Measurements from ENCODE around the gene EPHB2.

EPHB2 gene

DNA sequence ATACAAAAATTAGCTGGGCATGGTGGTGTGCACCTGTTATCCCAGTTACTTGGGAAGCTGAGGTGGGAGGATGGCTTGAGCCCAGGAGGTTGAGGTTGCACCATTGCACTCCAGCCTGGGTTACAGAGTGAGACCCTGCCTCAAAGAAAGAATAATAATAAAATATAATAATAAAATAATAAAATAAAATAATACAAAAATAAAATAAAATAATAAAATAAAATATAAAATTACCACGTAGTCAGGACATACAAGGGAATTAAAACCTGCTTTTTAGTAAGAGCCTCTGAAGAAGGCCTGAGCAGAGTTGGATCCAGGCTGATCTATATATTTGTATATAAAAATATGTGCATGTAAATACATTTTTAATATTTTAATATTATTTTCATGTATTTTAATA, 41.7 kb downstream of the EPHB2 start:
- DNase-seq, result no peak

DNA sequence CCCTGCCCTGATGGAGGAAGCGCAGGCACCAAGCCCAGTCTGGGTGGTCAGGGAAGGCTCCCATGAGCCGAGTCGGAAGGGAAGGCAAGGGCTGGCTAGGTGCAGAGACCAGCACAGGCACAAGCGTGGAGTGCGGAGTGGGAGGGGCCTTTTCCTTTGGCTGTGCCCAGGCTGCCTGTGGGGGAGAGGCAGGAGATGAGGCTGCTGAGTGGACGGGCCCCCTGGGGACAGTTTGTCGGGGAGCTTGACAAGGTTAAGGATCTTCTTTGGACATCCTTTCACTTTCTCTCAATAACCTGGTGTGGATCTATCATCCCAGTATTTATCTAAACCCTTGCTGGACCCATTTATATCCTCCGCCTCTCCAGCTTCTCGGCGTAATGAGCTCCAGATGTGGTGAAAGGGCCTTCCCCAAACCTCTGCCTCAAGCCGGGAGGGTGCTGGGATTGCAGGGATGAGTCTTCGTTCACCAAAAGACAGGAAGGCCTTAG, 42.9 kb downstream of the EPHB2 start:
- no peak for DNase-seq

DNA sequence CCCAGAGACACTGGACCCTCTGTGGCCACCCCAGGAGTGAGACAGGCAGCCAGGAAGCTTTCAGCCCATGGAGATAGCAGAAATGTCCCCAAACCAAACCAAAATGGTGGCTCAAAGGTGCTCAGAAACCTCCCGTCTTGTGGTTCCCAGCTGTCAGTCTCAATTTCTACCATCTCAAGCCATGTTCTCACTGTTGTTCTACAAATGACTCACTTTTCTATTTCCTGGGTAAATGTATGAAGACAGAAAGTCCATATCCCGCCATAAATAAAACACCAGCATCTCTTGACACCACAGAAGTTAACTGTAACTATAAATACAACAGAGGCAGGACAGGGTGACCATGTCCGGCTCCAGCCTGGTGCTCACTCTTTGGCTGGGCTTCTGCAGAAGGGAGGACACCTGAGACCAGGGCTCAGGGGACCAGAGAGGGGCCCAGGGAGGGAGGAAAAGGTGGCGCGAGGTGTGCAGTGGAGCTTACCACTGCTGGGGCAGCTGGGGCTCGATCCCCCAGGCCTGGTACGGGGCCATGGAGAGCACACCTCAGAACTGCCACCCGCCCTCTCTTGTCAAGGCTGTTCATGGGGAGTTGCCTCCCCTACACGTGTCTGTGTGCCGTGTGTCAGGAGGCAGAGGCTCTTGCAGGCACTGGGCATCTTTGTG, 43.6 kb downstream of the EPHB2 start:
- no peak for DNase-seq

DNA sequence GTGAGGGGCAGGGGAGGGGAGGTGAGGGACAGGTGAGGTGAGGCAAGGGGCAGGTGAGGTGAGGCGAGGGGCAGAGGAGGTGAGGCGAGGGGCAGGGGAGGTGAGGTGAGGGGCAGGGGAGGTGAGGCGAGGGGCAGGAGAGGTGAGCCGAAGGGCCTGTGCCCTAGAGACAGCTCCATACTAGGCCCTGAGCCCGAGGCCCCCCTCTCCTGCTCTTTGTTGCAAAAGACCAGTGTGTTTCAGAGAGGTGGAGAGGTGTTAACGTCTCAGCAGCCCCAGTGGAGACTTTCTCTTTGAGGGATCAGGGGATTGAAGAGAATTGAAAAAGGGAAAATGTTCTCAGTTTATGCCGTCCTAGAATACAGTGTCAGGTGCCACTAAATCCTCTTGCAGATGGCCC, 44.2 kb downstream of the EPHB2 start:
- DNase-seq, result no peak

DNA sequence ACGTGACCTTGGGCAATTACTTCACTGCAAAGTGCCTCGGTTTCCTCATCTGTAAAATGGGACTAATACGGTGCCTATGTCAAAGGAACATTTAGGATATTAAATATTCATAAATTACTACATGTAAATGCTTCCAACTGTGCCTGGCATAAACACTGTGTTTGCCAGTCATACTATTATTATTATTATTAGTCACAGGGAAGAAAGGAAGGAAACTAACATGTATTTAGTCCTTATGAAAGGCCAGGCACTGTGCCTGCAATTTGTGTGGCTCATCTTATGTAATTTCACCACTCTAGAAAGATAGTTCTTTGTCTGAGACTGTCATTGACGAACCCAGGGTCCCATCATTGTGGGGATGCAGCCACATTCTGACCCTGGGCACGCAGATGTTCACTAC, 45.0 kb downstream of the EPHB2 start:
- DNase-seq, result no peak

DNA sequence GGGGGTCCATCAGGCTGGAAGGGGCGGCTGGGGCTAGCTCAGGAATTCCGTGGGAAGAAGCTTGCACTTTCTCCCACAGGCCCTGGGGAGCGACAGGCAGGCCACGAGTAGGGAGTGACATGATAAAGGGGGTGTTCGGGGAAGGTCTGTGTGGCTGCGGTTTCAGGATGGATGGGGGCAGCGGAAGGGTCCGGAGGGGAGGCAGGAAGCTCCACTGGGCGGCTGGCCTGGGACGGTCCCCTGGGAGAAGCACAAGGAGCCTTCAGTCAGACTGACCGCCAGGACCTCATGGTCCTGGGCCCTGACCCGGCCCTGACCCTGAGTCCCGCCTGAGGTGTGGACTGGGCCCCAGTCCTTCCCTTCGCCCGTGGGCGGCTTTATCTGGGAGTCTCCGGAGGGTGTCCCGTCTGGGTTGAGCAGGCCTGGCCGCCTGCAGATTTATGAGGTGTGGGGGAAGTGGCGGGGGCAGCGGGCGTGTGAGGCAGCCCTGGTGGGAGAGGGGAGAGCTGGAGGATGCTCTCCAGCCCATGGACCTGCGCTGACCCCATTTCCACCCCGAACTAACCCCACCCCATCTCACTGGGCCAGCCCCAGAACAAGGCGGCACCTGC, 45.6 kb downstream of the EPHB2 start:
- DNase-seq, result no peak

DNA sequence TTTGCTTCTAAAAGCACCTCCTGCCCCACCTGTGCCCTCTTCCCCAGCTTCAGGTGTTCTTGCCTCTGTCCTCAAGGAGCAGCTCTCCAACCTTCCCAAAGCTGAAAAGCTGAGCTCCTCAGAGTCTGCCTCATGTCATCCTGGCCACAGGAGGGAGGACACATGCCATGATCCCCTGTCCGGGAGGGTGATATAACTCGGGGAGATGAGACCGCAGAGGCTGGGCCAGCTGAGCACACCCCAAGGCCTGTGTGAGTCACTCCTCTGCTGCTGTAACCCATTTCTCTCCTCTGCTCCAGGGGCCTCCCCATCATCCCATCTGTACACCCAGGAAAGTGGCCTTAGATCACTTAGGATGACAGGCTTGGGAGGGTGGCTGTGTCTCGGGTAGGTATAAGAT, 49.8 kb downstream of the EPHB2 start:
- DNase-seq, result no peak

DNA sequence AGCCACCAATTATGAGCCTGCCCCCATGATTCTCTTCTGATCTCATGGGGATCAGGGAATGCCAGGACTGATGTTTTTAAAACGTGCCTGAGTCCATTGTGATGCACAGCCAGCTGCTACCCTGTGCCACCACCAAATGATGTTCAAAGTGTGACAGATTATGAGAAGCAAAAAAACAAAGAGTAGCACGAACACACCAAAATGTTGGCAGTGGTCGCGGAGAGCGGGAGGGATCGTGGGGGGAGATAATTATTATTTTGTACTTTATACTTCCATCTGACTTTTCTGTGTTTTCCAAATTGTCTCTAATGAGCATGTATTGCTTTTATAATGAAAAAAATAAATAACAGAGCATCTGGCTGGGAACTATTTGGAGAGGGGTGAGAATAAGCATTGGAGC, 50.5 kb downstream of the EPHB2 start:
- DNase-seq, result no peak

DNA sequence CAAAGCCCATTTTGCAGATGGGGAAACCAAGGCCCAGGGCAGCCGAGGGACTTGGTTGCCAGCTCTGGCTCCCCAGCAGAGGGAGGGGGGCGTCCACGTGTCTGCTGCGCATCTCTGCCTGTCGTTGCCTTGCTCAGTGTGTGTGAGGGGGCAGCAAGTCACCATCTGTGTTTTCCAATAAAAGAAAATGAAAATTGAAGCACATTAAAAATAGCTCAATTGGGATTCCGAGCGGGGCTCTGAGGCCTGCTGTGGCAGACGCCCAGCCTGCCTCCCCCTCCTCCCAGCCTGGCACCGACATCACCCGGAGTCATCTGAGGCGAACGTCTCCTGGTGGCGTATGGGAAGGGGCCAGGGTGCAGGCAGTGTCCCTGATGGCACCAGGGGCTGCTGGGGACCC, 51.2 kb downstream of the EPHB2 start:
- DNase-seq, result no peak

DNA sequence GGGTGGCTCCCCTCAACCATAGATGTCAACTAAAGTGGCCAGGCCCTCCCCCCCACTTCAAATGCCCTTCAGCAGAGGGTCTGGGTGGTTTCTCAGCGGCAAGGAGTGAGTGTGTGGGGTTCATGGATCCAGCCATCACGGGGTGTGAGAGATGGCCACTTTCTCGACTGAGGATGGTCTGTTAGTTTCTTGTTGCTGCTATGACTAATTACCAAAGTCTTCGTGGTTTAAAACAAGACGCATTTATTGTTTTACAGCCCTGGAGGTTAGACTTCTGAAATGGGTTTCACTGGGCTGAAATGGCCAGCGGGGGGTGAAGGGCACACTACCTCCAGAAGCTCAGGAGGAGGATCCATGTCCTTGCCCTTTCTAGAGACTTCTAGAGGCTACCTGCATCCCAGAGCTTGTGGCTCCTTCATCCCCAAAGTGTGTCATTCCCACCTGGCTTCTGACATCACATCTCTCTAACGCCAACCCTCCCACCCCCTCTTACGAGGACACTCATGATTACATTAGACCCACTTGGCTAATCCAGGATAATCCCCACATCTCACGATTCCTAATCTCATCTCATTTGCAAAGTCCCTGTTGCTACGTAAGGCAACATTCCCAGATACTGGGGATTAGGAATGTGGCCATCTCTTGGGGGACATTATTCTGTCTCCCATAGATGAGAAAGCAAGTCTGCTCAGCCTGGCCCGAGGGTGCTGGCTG, 53.0 kb downstream of the EPHB2 start:
- no peak for DNase-seq

DNA sequence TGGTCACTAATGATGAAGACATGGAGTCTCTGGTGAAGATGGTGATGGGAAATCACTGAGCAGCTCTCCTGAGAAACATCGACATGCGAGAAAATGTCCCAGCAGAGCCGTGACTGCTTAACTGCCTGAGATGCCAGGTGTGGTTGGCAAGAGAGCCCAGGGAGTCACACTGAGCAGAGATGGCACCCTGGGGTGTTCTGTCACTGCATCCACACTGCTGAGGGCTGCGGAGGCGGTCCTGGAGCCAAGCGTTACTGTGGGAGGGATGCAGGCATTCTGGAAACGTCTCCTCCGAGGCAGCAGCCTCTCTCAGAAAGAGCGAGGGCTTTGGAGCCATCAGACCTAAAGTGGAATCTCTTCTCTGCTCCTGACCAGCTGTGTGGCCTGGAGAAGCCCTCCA, 57.2 kb downstream of the EPHB2 start:
- no peak for DNase-seq

DNA sequence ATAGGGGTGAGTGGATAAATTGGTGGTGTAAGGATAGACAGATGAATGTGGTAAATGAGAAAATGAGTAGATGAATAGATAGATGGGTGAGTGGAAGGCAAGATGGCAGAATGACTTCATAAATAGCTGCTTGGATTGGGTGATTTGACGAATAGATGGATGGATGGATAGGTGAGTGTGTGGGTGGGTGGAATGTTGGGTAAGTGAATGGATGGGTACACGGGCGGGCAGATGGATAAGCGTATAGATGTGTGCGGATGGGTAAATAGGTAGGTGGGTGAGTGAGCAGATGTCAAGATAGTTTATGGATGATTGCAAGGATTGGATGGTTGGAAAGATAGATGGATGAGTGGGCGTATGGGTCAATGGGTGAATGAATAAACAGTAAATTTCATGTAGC, 59.3 kb downstream of the EPHB2 start:
- no peak for DNase-seq

DNA sequence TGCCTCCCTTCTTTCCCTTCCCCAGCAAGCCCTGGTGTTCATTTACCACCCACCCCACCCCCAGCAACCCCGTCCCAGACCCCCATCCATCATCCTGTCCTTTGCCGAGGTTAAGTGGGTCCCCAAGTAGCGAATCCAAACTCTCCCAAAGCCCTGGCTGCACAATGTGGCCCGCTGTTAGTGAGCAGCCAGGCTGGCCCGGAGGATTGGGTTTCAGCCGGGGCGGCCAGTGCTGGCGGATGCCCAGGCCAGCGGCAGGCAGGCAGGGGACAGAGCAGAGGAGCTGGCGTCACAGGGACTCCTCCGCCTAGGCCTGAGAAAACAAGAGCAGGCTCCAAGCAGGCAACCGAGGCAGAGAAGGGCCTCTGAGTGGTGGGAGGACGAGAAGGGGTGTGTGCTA, 61.4 kb downstream of the EPHB2 start:
- DNase-seq, result no peak

DNA sequence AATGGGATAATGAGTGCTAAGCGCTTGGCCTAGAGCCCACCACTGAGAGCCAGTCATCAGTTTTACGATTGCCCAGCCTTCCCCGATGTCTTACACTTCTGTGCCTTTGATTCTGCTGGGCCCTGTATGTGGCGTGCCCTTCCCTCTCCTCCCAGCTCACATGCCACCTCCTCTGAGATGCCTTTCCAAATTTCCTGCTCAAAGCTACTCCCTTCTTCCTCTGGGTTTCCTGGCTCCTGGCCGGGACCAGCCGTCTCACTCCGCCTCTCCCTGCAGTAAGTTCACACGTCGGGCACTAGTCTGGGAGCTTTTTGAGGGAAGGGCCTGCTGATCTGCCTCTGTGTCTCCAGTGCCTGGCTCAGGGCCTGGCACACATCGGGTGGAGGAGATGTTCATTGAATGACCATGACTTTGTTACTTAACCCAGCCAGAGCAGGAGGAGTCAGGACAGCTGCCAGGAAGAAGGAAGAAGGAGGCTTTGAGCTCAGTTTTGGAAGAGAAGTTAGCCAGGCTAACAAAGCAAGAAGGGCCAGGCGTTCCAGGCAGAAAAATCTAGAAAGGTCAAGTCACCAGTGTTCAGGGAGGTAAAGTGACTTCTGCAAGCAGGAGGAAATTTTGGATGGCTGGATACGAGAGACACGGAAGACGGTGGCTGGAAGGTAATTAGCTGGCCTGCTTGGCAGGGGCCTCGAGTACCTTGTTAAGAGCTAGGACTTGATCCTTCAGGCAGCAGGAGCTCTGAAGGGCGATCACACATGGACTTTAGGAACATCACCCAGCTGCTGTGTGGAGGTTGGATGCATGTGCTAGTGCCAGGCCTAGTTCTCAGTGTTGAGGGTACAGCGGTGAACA, 63.6 kb downstream of the EPHB2 start:
- DNase-seq, result no peak

DNA sequence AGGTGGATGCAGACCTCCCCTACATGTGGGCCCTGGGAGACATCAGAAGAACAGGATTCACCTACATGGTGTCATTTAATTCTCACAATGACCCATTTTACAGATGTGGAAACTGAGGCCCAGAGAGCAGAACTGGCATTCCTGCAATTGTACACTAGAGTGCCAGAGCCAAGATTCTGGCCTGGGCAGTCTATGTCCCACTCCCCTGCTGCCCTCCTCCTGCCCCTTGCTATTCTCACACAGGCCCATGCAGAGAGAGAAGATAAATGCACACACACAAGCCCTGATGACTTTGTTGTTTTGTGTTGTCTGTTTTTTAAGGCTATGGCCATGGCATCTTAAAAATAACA, 64.2 kb downstream of the EPHB2 start:
- no peak for DNase-seq

DNA sequence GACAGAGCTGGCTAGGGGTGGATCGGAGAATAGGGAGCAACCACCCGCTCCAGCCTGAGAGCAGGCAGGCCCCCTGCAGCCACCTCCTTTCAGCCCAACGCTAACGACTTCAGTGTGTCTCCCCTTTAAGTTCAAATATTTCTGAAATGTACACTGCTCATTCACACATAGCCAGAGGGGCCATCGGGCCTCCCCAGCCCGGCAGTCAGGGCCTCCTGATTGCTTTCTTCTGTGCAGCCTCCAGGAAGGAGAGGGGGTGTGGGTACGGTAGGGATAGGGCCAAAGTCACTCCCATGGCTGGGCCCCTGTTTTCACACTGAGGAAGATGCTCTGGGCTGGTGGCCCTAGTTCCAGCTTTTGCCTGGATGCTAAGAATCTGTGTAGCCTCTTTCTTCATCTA, 64.8 kb downstream of the EPHB2 start:
- no peak for DNase-seq

DNA sequence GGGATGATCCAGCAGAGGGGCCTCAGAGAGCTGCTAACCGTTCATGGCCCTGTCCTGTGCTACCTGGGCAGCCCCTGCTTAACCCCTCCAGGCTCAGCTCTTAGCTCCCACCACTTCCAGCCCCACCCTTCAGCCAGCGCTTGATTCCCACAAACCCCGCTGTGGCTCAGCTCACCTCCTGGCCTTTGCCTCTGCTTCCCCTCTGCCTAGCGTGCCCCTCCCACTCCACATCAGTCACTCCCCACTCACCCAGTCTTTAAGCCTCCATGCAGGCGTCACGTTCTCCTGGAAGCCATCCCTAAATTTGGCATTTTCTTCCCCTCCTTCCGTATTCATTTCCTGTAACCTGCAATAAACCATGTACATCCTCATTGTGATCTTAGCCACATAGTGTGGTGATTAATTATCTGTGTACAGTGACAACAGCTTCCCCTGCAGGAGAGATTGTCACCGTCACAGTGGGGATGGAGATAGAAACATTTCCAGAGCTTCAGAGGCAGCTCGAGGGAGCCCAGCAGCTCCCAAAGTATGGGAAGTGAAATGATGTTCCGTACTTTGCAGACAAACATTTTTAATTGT, 65.5 kb downstream of the EPHB2 start:
- DNase-seq, result no peak

DNA sequence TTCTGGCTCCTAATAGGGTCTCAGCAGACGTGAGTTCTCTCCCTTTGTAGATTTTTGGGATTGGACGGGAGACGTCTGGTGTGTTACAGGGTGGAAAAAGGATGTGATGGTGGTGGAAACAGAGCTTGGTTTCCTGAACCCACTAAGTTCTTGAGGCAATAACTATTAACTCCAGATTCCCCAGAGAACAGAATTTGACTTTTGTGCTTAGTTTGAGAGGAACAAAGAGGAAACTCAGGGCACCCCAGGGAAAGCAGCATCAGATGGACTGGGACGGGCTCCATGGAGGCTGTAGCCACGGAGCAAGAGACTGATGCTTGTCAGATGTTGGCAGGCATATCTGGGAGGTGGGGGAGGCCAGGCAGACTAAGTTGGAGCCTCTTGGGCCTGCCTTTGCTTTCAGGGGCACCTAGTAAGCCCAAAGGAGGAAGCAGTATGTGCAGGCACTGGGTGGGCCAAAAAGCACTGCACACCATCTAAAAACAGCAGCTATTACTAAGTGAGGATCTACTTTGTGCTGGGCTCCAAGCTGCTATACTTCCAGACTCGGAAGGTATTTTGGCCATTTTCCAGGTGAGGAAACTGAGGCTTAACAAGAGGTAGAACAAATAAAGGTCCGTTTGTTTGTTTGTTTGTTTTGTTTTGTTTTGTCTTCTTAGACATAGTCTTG, 66.9 kb downstream of the EPHB2 start:
- no peak for DNase-seq

DNA sequence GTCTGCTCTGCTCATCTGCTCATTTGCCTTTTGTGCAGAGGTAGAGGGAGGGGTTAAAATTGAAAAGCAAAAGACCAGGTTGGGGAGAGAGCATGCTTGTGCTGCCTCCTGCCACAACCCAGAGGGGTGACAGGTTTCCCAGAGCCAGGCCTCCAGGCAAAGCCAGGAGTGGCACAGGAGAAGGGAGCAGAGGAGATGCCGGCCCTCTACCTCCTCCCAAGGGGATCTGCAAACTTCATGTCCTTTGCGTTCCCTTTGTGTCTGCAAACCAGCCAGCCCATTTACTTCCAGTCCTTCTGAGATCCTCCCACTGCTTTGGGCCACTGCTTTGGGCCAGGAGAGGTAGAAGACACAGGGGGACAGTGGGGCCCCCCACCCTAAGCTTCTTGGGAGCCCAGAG, 67.8 kb downstream of the EPHB2 start:
- no peak for DNase-seq

DNA sequence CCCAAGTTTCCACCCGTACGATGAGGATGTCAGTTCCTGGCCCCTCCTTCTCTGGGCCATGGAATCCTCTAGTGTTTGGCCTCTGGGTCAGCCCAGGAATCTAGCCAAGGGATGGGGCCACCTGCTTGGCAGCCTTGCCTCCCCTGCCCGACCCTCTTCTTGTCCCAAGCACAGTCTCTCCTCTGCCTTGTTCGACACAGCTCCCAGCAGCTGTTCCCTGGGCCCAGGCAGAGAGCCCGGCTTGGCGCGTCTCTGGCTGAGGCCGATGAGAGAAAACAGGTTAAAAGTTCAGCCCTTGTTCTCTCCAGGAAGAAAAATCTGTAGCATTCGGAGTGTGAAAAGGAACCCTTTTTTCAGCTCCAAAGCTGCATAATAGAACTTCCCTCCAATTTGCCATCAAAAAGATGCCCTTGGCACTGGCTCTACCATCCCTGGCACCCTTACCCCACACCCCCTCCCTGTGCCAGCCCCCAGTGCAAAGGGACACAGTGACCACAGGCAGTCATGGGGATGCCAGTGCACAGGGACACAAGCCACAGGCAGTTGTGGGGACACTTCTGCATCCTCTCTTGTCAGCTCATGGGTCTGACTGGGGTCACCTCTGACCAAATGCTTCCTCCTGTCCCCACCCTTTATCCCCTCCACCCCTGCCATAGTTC, 68.4 kb downstream of the EPHB2 start:
- DNase-seq, result no peak

DNA sequence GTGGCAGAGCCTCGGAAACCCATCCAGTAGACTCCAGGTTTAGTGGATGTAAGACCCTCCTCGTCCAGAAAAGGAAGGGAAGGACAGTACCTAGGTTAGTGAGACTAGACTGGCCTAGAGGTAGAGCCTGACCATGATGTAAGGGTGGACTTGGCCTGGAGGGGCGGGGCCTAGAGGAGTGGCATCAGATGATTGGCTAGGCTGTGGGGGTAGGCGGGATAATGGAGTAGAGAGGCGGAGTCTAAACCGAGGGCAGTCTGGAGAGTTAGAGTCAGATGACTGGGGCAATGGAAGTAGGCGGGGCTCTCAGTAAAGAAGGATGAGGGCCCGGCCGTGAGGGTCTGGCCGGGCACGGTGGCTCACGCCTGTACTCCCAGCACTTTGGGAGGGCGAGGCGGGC, 70.1 kb downstream of the EPHB2 start:
- DNase-seq, result no peak

DNA sequence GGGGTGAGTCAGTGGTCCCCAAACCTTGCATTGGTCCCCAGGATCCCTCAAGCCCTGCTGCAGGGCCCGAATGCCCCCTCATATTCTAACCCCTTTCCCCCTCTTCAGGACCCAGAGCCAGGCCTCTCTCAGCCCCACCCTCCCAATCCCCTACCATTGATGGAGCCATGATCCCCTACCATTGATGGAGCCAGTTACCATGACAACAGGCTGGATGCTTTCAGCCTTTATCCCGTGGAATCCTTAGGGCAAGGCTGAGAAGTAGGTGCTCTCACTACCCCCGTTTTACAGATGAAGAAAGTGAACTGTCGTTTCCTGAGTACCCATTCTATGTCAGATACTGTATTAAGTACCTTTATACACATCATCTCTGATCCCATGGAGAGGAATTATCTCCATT, 70.8 kb downstream of the EPHB2 start:
- DNase-seq, result no peak

Measured in CD4-positive, alpha-beta T cell treated with Interleukin-12 subunit alpha and Interleukin-12 subunit beta, for 1 hour (primary cell).